ENCODE results near the gene FGD3.

The FGD3 gene

DNA sequence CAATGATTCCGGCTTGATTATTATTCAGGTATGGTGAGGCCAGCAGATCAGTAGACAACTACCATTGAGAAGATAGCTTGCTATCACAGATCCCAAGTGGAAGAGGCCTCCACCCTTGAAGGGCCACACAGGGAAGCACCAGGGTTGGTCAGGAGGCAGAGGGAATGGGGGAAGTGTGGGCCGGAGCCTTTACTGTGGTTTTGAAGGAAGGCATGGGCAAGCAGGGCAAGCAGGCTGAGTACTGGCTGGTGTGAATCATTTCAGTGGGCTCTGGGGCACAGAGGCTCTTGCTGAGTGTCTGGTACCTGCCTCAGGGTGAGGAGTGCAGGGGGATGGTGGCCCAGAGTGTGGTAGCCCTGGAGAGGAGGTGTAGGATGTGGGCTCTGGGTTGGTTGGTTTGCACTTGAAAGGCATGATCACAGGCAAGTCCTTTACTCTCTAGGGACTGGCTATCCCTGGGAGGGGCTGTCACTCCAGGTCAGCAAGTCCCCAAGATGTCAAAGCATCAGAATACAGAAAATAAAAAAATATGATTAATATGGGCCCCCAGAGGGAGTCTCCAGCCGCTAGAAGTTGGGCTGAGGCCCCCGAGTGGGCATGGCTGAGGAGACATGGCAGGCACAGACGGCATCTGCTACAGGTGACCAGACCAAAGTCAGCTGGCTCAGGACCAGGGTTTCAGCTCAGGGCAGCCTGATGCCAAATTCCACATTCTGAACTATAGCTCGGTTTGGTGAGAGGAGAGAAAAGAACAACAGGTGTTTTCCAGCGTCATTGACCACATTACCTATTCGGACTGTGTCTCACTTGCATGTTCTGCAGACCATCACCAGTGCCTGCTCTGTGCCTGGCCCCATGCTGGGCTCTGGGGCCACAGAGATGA lies 101.5 kb downstream of the FGD3 start:
- Histone ChIP-seq H4K20me1 (ENCODE audit: control insufficient read depth, insufficient read depth, low read depth, low read length) (no peaks in the 10 kb centered on the region), H3F3A (ENCODE audit: control insufficient read depth, insufficient read depth) (0 out of 2 replicates have a peak, but pooled peaks cover 2% of the 10 kb centered on the region), H3K79me2 (ENCODE audit: control insufficient read depth, low read length) (no peaks in the 10 kb centered on the region), H3K4me3 (ENCODE audit: low read length) (no peak overlapping the region), H3K4me1 (ENCODE audit: control insufficient read depth, low read length) (no peaks in the 10 kb centered on the region), H3K27me3 (ENCODE audit: control insufficient read depth, low read length) (no peaks in the 10 kb centered on the region), H3K4me2 (ENCODE audit: low read length) (no peak overlapping the region), H3K36me3 (ENCODE audit: control insufficient read depth, low read length) (no peaks in the 10 kb centered on the region), H3K9me3 (ENCODE audit: control insufficient read depth, insufficient read depth, low read length) (no peaks in the 10 kb centered on the region), H3K9me2 (replicated peaks; ENCODE audit: control insufficient read depth, low read length) (no peaks in the 10 kb centered on the region), H3K27ac (ENCODE audit: low read depth, low read length) (no peak overlapping the region)
- TF ChIP-seq, protein P1, sequence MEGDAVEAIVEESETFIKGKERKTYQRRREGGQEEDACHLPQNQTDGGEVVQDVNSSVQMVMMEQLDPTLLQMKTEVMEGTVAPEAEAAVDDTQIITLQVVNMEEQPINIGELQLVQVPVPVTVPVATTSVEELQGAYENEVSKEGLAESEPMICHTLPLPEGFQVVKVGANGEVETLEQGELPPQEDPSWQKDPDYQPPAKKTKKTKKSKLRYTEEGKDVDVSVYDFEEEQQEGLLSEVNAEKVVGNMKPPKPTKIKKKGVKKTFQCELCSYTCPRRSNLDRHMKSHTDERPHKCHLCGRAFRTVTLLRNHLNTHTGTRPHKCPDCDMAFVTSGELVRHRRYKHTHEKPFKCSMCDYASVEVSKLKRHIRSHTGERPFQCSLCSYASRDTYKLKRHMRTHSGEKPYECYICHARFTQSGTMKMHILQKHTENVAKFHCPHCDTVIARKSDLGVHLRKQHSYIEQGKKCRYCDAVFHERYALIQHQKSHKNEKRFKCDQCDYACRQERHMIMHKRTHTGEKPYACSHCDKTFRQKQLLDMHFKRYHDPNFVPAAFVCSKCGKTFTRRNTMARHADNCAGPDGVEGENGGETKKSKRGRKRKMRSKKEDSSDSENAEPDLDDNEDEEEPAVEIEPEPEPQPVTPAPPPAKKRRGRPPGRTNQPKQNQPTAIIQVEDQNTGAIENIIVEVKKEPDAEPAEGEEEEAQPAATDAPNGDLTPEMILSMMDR (IDR thresholded peaks at IDR 0.05; ENCODE audit: low read depth, low read length, poor library complexity, severe bottlenecking), result no peak
- TF ChIP-seq EZH2phosphoT487 (IDR thresholded peaks at IDR 0.05; ENCODE audit: borderline replicate concordance, low read length), result no peak

DNA sequence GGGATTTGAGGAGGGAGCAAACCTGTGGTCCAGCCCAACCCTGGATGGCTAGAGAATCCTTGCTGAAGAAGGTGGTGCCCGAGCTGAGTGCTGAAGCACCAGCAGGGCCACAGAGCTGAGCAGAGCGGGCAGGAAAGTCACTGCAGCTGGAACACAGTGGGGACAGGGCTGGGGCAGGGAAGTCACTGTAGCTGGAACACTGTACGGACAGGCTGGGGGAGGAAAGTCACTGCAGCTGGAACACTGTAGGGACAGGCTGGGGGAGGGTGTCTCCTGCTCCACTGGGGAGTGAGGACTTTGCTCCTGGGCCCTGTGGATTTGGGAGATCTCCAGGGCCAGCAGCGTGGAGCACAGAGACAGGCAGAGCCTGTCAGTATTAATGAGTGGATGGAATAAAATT lies 102.2 kb downstream of the FGD3 start:
- no peak for TF ChIP-seq EZH2phosphoT487 (IDR thresholded peaks at IDR 0.05; ENCODE audit: borderline replicate concordance, low read length)
- TF ChIP-seq, protein P1 (IDR thresholded peaks at IDR 0.05; ENCODE audit: low read depth, low read length, poor library complexity, severe bottlenecking), result no peak

DNA sequence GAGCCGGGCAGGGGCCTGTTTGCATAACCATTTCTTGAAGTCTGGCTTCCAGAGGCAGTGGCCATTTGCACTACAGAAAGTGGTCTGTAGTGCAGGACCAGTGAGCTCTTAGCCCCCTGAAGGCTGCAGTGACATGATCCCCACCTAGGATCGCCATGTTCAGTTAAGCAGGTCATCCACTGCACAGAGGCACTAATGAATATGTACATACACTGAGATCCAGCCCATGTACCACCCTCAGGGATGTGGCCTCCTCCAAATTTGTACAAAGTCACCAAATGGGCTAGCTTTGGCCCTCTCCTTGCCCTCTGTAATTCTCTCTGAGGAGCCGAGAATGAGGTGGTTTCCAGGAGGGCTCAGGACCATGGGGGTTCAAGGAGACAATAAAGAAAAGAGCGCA lies 102.9 kb downstream of the FGD3 start:
- Histone ChIP-seq H4K20me1 (ENCODE audit: control insufficient read depth, insufficient read depth, low read depth, low read length) (no peaks in the 10 kb centered on the region), H3K79me2 (ENCODE audit: control insufficient read depth, low read length) (no peaks in the 10 kb centered on the region), H3K27ac (ENCODE audit: low read depth, low read length) (no peak overlapping the region), H3K9me3 (ENCODE audit: control insufficient read depth, insufficient read depth, low read length) (no peaks in the 10 kb centered on the region), H3K36me3 (ENCODE audit: control insufficient read depth, low read length) (no peaks in the 10 kb centered on the region), H3K27me3 (ENCODE audit: control insufficient read depth, low read length) (no peaks in the 10 kb centered on the region), H3K9me2 (replicated peaks; ENCODE audit: control insufficient read depth, low read length) (no peaks in the 10 kb centered on the region), H3K4me2 (ENCODE audit: low read length) (no peak overlapping the region), H3K4me3 (ENCODE audit: low read length) (no peak overlapping the region), H3K4me1 (ENCODE audit: control insufficient read depth, low read length) (no peaks in the 10 kb centered on the region), H3F3A (ENCODE audit: control insufficient read depth, insufficient read depth) (0 out of 2 replicates have a peak, but pooled peaks cover 2% of the 10 kb centered on the region)
- no peak for TF ChIP-seq EZH2phosphoT487 (IDR thresholded peaks at IDR 0.05; ENCODE audit: borderline replicate concordance, low read length)
- TF ChIP-seq, protein P1 (IDR thresholded peaks at IDR 0.05; ENCODE audit: low read depth, low read length, poor library complexity, severe bottlenecking), result no peak

More for the DNA sequence above, 102.2 kb downstream of the FGD3 start:
- Histone ChIP-seq H3K9me3 (ENCODE audit: control insufficient read depth, insufficient read depth, low read length) (no peaks in the 10 kb centered on the region), H3K27me3 (ENCODE audit: control insufficient read depth, low read length) (no peaks in the 10 kb centered on the region), H3K79me2 (ENCODE audit: control insufficient read depth, low read length) (no peaks in the 10 kb centered on the region), H3K4me2 (ENCODE audit: low read length) (no peak overlapping the region), H3K27ac (ENCODE audit: low read depth, low read length) (no peak overlapping the region), H3K36me3 (ENCODE audit: control insufficient read depth, low read length) (no peaks in the 10 kb centered on the region), H3K4me3 (ENCODE audit: low read length) (no peak overlapping the region), H4K20me1 (ENCODE audit: control insufficient read depth, insufficient read depth, low read depth, low read length) (no peaks in the 10 kb centered on the region), H3F3A (ENCODE audit: control insufficient read depth, insufficient read depth) (0 out of 2 replicates have a peak, but pooled peaks cover 2% of the 10 kb centered on the region), H3K4me1 (ENCODE audit: control insufficient read depth, low read length) (no peaks in the 10 kb centered on the region), H3K9me2 (replicated peaks; ENCODE audit: control insufficient read depth, low read length) (no peaks in the 10 kb centered on the region)
